ENCODE results near the gene DMD.

The DMD gene

GRCh38 chrX:31200430-31200829 lies 2010.9 kb downstream of the DMD start:
- DNase-seq, result no peak

- DNase-seq, result no peak
These were observed 2011.6 kb downstream of the DMD start for GRCh38 chrX:31199840-31200114.

GRCh38 chrX:31199056-31199839 lies 2012.1 kb downstream of the DMD start:
- no peak for DNase-seq

- DNase-seq, result no peak
These were observed 2021.0 kb downstream of the DMD start for GRCh38 chrX:31190221-31190975.

GRCh38 chrX:31186693-31187338 lies 2024.5 kb downstream of the DMD start:
- no peak for DNase-seq

- no peak for DNase-seq
These were observed 2025.5 kb downstream of the DMD start for GRCh38 chrX:31185884-31186283.

GRCh38 chrX:31181377-31182000 lies 2029.9 kb downstream of the DMD start:
- DNase-seq, result no peak

GRCh38 chrX:31179203-31179602 lies 2032.1 kb downstream of the DMD start:
- no peak for DNase-seq

GRCh38 chrX:31178769-31179125 lies 2032.6 kb downstream of the DMD start:
- DNase-seq, result no peak

GRCh38 chrX:31178064-31178768 lies 2033.1 kb downstream of the DMD start:
- DNase-seq, result no peak

- DNase-seq, result no peak
These were observed 2040.6 kb downstream of the DMD start for GRCh38 chrX:31170792-31171191.

- no peak for DNase-seq
These were observed 2042.8 kb downstream of the DMD start for GRCh38 chrX:31168551-31168950.

- no peak for DNase-seq
These were observed 2044.5 kb downstream of the DMD start for GRCh38 chrX:31166832-31167231.

GRCh38 chrX:31166416-31166815 lies 2044.9 kb downstream of the DMD start:
- no peak for DNase-seq

GRCh38 chrX:31165241-31166035 lies 2045.9 kb downstream of the DMD start:
- DNase-seq, result no peak

GRCh38 chrX:31154946-31155345 lies 2056.4 kb downstream of the DMD start:
- no peak for DNase-seq

GRCh38 chrX:31153475-31154047 lies 2057.8 kb downstream of the DMD start:
- no peak for DNase-seq

GRCh38 chrX:31147175-31147574 lies 2064.2 kb downstream of the DMD start:
- DNase-seq, result no peak

GRCh38 chrX:31139961-31140360 lies 2071.4 kb downstream of the DMD start:
- no peak for DNase-seq

GRCh38 chrX:31138124-31138523 lies 2073.2 kb downstream of the DMD start:
- no peak for DNase-seq

GRCh38 chrX:31136144-31136611 lies 2075.2 kb downstream of the DMD start:
- DNase-seq, result no peak

- no peak for DNase-seq
These were observed 2078.5 kb downstream of the DMD start for GRCh38 chrX:31132821-31133241.

All from CD4-positive, alpha-beta T cell treated with Interleukin-10 for 1 hour (primary cell).